Smooth muscle cell of the pulmonary artery (primary cell): ENCODE results near the gene KNDC1. TPM values are rescaled to one million over a fixed set of nuclear protein-coding genes. Genes with fewer than 3 reads are reported as not detected.

ENCODE experiments used
- total RNA-seq: library from RNA; depleted of rRNA; stranded (reverse); fragments of >200 nt; gene quantifications from 2 replicates; pipeline ENCODE4 v1.2.3, GENCODE V29; 2014

KNDC1 gene
- 0.65 and 0.86 TPM in 2 replicates for total RNA-seq

GRCh38 chr10:133159950-133160825, at the start of gene KNDC1:
Gene KNDC1 (plus strand): TSS chr10:133160219. CDS start chr10:133160468, 249 bp downstream.

GRCh38 chr10:133230044-133230361, 70.0 kb downstream of the KNDC1 start, which contains the start of gene UTF1:
Gene UTF1 (plus strand): TSS chr10:133230217. CDS start chr10:133230289, 72 bp downstream.

GRCh38 chr10:133237588-133238465, 77.8 kb downstream of the KNDC1 start, which contains the start of gene VENTX:
Gene VENTX (plus strand): TSS chr10:133237855. CDS start chr10:133237915, 60 bp downstream.

Other genes starting within 250 kb of the KNDC1 start
- gene CFAP46, start 217.6 kb upstream of the KNDC1 start, total RNA-seq = 0.20 and 0.26 TPM in 2 replicates
- gene ADGRA1, start 72.3 kb upstream of the KNDC1 start, total RNA-seq = not detected in 2 replicates
- gene UTF1, start 70.0 kb downstream of the KNDC1 start, total RNA-seq = not detected in 2 replicates
- gene VENTX, start 77.6 kb downstream of the KNDC1 start, total RNA-seq = not detected in 2 replicates
- 1.5 and 2.7 TPM in 2 replicates for gene ADAM8, start 116.6 kb downstream of the KNDC1 start, total RNA-seq
- gene TUBGCP2, start 148.7 kb downstream of the KNDC1 start, total RNA-seq = 54.7 and 64.7 TPM in 2 replicates
- gene ZNF511, start 148.7 kb downstream of the KNDC1 start, total RNA-seq = 16.1 and 17.1 TPM in 2 replicates
- not detected in 2 replicates for gene CALY, start 176.7 kb downstream of the KNDC1 start, total RNA-seq
- gene PRAP1, start 187.2 kb downstream of the KNDC1 start, total RNA-seq = not detected in 2 replicates
- 4.4 and 6.3 TPM in 2 replicates for gene FUOM, start 197.8 kb downstream of the KNDC1 start, total RNA-seq
- gene ECHS1, start 213.1 kb downstream of the KNDC1 start, total RNA-seq = 57.7 and 60.6 TPM in 2 replicates
- gene PAOX, start 219.0 kb downstream of the KNDC1 start, total RNA-seq = 4.0 and 5.6 TPM in 2 replicates
- 19.9 and 29.1 TPM in 2 replicates for gene MTG1, start 233.9 kb downstream of the KNDC1 start, total RNA-seq